ENCODE measurements around the gene GRIK3.

DNA sequence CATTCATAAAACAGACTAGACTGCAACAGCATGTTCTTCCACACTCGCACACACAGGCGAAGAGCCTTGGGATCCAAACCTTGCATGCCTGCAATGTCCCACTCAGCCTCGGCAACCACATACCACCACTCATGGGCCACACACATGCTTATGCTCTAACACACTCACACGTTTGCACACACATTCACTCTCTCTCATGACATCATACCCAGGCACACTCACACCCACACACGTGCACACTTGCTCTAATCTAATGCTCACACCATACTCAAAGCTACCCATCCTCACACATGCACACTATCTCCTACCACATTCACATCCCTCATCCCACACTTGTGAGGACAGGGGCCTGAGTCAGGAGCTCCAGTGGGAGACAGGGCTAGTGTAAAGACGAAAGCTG is 50.3 kb downstream of the GRIK3 start:
- TF ChIP-seq POLR2A (IDR thresholded peaks at IDR 0.05; ENCODE audit: low read length) (no peak), GATA1 (IDR thresholded peaks at IDR 0.05; ENCODE audit: low read depth, low read length) (no peak)
